HepG2 (cell line): Measurements from ENCODE around the gene FAM83G. TPM values are rescaled to one million over a fixed set of nuclear protein-coding genes. Genes with fewer than 3 reads are reported as not detected.
A peak's percentile ranks its signal among the peaks of the same experiment; 100 is the strongest.

ENCODE experiments used
- GABPB1 ChIP-seq: IDR thresholded peaks from 2 replicates; pipeline ENCODE4 v1.6.1; 2016; ENCODE audit warnings: mild to moderate bottlenecking, missing genetic modification reagents, moderate library complexity, missing compliant biosample characterization
- HNRNPLL ChIP-seq: fragments of 200-400 bp; formaldehyde crosslinking; IDR thresholded peaks from 2 replicates; pipeline ENCODE4 v1.6.1; 2017; ENCODE audit warnings: mild to moderate bottlenecking, low read depth, low read length; ENCODE audit not compliant: poor library complexity, severe bottlenecking
- HOMEZ ChIP-seq: IDR thresholded peaks from 2 replicates; pipeline ENCODE4 v1.6.1; 2016; ENCODE audit warnings: low read depth
- KLF6 ChIP-seq: IDR thresholded peaks from 2 replicates; pipeline ENCODE4 v1.8.0; 2016; ENCODE audit warnings: missing biosample characterization, missing genetic modification reagents
- MZF1 ChIP-seq: sonication (generic); formaldehyde crosslinking; IDR thresholded peaks from 2 replicates; pipeline ENCODE4 v1.8.1; 2023; ENCODE audit warnings: mild to moderate bottlenecking, missing genetic modification reagents, borderline replicate concordance
- NFKBIZ ChIP-seq: IDR thresholded peaks from 2 replicates; pipeline ENCODE4 v1.6.1; 2018; ENCODE audit warnings: missing genetic modification reagents, missing compliant biosample characterization
- NONO ChIP-seq, 2 experiments: fragments of 450-650 bp in 1 of 2; sonication (generic) in 1 of 2; formaldehyde crosslinking in 1 of 2; IDR thresholded peaks in 1 of 2; conservative IDR thresholded peaks in 1 of 2; 2 replicates each; pipeline versions ENCODE4 v1.6.1 to v1.8.0; 2017 to 2022; ENCODE audit warnings: mild to moderate bottlenecking in 1 of 2, missing genetic modification reagents in 1 of 2, moderate library complexity in 1 of 2
- POGK ChIP-seq: sonication (generic); formaldehyde crosslinking; conservative IDR thresholded peaks from 2 replicates; pipeline ENCODE4 v1.8.0; 2022; ENCODE audit warnings: mild to moderate bottlenecking, moderate library complexity, missing genetic modification reagents
- RERE ChIP-seq: IDR thresholded peaks from 2 replicates; pipeline ENCODE4 v1.6.1; 2016; ENCODE audit warnings: low read depth, missing genetic modification reagents, missing compliant biosample characterization
- TBX2 ChIP-seq: sonication (generic); formaldehyde crosslinking; IDR thresholded peaks from 2 replicates; pipeline ENCODE4 v1.5.0; 2020; ENCODE audit warnings: missing genetic modification reagents, mild to moderate bottlenecking, borderline replicate concordance
- YEATS4 ChIP-seq: sonication (generic); formaldehyde crosslinking; IDR thresholded peaks from 2 replicates; pipeline ENCODE4 v1.4.0; 2020; ENCODE audit warnings: missing genetic modification reagents, borderline replicate concordance
- ZFP41 ChIP-seq: sonication (generic); formaldehyde crosslinking; IDR thresholded peaks from 2 replicates; pipeline ENCODE4 v1.4.0; 2020; ENCODE audit warnings: mild to moderate bottlenecking, missing genetic modification reagents, borderline replicate concordance
- ZNF496 ChIP-seq: sonication (generic); formaldehyde crosslinking; IDR thresholded peaks from 2 replicates; pipeline ENCODE4 v1.8.1; 2023; ENCODE audit warnings: mild to moderate bottlenecking, moderate library complexity, missing genetic modification reagents; ENCODE audit not compliant: insufficient replicate concordance
- ZNF547 ChIP-seq: sonication (generic); formaldehyde crosslinking; IDR thresholded peaks from 2 replicates; pipeline ENCODE4 v1.5.1; 2020; ENCODE audit warnings: mild to moderate bottlenecking, missing genetic modification reagents
- ZNF749 ChIP-seq: sonication (generic); formaldehyde crosslinking; IDR thresholded peaks from 2 replicates; pipeline ENCODE4 v1.8.0; 2022; ENCODE audit warnings: mild to moderate bottlenecking, missing genetic modification reagents, moderate library complexity, borderline replicate concordance
- ZNF770 ChIP-seq: sonication (generic); formaldehyde crosslinking; IDR thresholded peaks from 2 replicates; pipeline ENCODE4 v1.5.0; 2020; ENCODE audit warnings: mild to moderate bottlenecking, missing genetic modification reagents
- polyA plus RNA-seq, 8 experiments: library from polyadenylated mRNA; depleted of rRNA in 3 of 8; stranded (reverse) in 7 of 8; unstranded in 1 of 8; fragments of >200 nt; fragmentation: Illumina TruSeq in 4 of 8; extraction: Trizol in 4 of 8; gene quantifications; 2 replicates each; pipeline versions ENCODE4 v1.2.1 to v1.2.3, GENCODE V29; 2011 to 2016; ENCODE audit warnings: low read depth in 4 of 8, missing spikeins in 1 of 8, mixed read lengths in 1 of 8; ENCODE audit not compliant: insufficient read depth in 1 of 8
- total RNA-seq, 5 experiments: library from RNA; depleted of rRNA; stranded (reverse); fragments of >200 nt; fragmentation: Illumina TruSeq; extraction: Trizol; gene quantifications; 2 replicates each; pipeline ENCODE4 v1.2.3, GENCODE V29; 2016; ENCODE audit warnings: low read depth in 1 of 5

FAM83G gene
- total and polyA plus RNA-seq, 2 of the 13 experiments (the other 11 are each of a cell fraction or from before 2014, with no cell fraction given): 13.7 to 18.6 TPM

GRCh38 chr17:19004421-19005136 is at the start of gene FAM83G (continued):
- TF ChIP-seq ZNF496 (CRISPR knock-in tag): no peak
- TF ChIP-seq YEATS4 (CRISPR knock-in tag): peak; percentile 72; the same call in 1 of the 2 replicates
- no peak for TF ChIP-seq MZF1 (CRISPR knock-in tag)
- no peak for TF ChIP-seq RERE (CRISPR knock-in tag)
- TF ChIP-seq ZFP41 (CRISPR knock-in tag): no peak
- peak; percentile 32 for TF ChIP-seq HNRNPLL
- 0 out of 2 replicates have a peak, but pooled peaks have one; percentile 56 for TF ChIP-seq ZNF547 (CRISPR knock-in tag)
- peak; percentile 90 for TF ChIP-seq GABPB1 (CRISPR knock-in tag)
- no peak for TF ChIP-seq NFKBIZ (CRISPR knock-in tag)
- no peak for TF ChIP-seq NONO (IDR thresholded peaks at IDR 0.05)
- no peak for TF ChIP-seq NONO (CRISPR knock-in tag; conservative IDR thresholded peaks at IDR 0.05)
- no peak for TF ChIP-seq ZNF770
- no peak for TF ChIP-seq HOMEZ
- TF ChIP-seq TBX2 (CRISPR knock-in tag): peak; percentile 57; the same call in 1 of the 2 replicates
- TF ChIP-seq ZNF749 (CRISPR knock-in tag): no peak
- peak; percentile 65; the same call in 1 of the 2 replicates for TF ChIP-seq KLF6
- no peak for TF ChIP-seq POGK
